Stimulated activated CD4-positive, alpha-beta T cell treated with anti-CD3 and anti-CD28 coated beads, Interleukin-12 subunit alpha, Interleukin-12 subunit beta, amount 100 ng/mL, for 24 hours (primary cell): ENCODE results near the gene NOS1AP.

ENCODE experiments used
- DNase-seq, 2 experiments: peaks; one replicate each; pipeline ENCODE4 v3.0.0-alpha.2; 2020; ENCODE audit warnings: low read depth in 2 of 2

The NOS1AP gene

DNA sequence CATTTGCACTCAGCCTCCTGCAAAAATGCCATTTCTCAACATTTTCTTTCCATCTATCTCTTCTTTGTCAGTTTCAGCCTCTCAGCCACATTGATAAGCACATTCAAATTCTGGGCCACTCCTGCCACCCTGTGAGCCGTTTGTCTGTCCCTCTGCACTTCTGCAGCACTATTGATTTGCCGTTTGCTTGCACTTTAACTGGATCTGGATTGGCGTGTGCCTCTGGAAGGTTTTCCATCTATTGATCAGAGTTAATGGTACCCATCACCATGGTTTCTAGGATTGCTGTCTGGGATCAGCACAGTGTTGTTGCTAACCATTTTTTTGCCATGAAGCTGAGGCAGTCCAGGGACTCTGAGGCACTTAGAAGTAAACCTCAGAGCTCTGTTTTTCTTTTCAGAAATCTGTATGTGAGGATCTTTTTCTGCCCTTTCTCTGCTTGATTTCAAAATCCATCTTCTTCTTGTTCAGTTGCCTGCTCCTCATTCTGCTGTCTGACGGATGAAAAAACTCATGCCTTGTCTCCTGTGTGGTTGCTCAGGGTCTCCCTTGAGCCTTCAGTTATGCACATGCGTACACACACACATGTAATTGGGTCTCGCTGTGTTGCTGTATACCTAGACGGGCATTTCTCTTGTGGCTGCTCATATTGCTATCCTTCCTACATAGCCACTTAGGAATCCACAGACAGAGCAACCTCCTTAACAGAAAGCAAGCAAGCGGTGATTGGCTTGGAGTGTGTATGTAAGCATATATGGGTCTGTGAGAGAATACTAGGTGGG lies 67.9 kb downstream of the NOS1AP start:
- no peak for DNase-seq

DNA sequence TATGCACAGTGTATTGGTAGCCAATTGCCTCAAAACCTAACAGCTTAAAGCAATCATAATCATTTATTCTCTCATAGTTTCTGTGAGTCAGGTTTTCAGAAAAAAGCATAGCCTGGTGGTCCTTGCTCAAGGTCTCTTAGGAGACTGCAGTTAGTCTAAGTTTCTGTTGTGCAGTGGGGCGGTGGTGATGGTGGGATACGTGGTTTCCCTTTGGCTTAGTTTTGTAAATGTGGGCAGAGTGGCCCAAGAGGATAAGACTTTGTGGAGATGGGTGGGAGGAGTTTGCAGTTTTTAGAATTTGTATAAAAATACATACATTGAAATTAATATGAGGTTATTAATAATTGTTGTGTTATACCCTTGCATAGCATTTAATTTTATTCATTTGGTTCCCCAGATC lies 68.6 kb downstream of the NOS1AP start:
- no peak for DNase-seq

DNA sequence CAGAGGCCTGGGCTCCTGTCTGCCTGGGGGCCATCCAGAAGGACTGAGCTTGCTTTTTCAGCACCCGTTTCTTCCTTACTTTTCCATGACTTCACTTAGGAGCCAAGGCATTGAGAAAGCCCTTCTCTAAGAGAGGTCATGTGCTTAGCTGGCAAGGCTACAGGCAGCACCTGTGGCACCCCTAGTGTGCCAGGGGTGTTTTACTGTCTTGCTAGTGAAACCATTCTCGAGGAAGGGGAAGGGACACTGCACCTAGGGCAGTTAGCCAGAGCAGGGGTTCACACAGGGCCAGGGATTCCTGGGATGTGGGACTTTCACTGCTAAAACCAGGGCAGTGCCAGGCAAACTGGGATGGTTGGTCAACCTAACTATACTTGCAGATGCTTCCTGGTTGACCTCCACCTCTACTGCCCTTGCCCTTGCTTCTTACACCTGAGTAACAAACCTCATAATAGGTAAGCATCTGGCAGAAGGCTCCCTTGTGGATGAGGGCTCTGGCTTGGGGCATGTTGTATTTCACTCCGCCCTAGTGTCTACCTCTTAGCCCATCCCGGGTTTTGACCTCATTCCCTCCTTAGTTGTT lies 69.2 kb downstream of the NOS1AP start:
- DNase-seq: no peak

DNA sequence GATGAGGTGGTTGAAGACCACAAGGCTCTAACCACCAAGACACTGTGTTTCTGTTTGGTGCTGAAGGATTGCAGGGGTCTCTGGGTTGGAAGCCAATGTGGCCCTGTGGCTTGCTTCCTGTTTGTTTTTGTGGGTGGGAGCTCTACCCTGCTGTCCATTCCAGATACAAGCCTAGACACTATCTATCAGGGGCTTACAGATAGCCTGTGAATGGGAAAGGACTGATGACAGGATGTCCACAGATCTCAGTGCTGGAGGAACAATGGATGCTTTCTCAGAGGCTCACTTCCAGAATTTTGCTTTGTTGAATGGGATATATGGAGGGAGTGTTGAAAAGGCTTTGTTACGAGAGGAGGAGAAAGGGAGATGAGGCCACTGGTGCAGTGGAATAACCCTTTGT lies 69.7 kb downstream of the NOS1AP start:
- no peak for DNase-seq

DNA sequence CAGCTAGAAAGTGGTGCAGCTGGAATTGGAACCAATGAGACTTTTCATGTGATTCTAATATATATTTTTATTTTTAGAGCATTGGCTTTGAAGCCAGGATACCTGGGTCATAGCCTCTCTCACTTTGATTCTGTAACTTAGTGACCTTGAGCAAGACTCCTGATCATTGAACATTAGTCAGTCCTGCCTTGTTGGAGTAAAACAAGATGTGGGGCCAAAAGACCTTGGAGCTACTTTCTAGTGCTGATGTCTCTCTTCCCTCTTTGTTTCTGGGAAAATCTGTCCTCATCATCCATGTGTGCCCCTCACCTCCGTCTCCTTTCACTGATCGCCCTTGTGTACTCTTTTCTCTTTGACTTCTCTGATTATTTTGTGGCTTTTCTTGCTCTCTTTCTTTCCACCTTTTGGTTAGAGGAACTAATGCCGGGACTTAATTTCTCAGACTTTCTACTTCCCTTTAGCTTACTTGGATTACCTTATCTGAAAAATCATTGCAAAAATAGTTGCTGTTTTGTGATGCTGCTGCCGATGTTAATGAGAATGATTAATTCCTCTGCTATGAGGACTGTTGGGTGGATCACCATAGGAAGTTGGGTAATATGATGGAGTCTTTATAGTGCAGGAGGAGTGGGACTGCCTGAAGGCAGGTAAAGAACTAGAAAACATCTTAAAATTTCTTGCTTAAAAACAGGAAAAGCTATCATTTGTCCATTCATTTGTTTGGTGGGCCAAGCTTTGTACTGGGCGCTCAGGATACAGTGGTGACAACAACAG lies 72.0 kb downstream of the NOS1AP start:
- no peak for DNase-seq

DNA sequence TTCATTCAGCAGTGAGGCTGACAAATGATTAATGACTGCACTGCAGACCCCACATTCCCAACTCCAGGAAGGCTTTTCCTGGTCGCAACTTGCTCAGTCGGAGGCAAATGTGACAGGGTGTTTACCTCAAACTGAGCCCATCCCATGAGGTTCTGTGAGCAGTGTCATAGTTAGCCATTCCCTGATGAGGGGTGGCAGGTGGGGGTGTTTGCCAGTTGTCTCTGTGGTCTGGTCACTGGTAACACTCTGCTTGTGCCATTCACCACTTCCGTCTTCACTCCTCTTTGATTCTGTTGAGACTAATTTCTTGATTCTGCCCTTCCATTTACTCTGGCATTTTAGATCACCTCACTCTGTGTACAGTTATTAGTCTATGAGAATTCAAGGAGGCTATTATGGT lies 73.5 kb downstream of the NOS1AP start:
- no peak for DNase-seq

DNA sequence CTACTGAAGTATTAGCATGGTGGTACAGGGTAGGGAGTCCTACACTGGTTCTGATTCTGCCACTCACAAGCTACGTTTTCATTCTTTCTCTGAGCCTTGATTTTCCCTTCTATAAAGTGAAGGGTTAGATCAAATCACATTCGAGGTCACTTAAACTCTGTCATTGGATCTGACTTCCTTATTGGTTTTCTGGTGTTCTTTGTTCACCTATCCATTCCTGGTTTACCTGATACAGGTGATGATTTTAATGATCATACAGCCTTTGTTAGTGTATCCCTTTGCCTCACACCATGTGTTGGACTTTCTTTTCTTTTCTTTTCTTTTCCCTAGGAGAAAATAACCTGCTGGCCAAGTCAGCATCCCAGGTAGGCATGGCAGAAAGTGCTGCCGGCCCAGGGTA lies 74.8 kb downstream of the NOS1AP start:
- DNase-seq: no peak

DNA sequence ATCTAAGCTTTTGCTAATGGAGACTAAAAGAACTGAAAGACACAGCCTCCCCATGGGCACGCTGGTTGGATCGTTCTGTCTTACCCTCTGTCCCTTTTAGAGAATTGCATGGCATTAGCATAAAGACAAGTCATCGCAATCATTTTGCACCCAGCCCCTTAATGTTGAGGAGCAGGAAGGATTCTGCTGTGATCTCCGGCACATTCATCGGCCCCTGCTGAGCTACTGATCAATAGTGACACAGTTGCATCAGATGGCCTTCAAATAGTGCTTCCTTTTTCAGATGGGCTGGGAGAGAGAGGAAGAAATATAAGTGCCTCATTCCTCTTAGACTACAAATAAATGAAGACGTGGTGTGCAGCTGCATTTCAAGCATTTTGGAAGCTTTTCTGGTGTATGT lies 75.4 kb downstream of the NOS1AP start:
- DNase-seq: no peak

DNA sequence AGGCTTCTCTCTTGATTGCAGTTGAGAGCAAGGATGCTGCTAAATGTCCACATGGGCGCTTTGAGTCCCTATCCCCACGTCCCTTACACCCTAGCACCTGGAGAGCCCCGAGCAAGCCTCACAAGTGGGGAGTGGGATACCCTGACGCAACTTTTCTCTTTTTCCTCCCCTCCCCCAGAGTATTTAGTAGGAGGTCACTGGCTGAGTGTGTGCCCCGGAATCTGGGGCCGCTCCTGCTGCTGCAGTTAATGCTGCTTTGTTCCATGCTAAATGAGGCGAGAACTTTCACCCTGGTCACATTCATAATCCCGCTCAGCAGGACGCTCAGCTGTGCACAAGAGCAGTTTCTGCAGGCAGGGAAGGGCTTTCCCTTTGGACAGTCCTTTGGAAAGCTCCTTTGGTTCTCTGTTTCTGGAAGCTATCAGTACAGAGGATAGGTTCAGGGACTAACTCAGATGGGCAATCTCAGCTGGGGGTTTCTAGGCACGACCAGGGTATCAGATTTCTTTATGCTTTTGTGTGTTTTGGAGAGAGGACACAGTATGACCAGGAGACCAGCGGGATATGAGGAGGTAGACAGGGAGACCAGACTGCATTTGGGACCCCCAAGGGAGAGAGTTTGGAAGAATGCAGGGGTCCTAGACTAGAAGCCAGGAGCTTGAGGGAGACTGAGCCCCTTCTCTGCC lies 75.9 kb downstream of the NOS1AP start:
- DNase-seq: no peak

DNA sequence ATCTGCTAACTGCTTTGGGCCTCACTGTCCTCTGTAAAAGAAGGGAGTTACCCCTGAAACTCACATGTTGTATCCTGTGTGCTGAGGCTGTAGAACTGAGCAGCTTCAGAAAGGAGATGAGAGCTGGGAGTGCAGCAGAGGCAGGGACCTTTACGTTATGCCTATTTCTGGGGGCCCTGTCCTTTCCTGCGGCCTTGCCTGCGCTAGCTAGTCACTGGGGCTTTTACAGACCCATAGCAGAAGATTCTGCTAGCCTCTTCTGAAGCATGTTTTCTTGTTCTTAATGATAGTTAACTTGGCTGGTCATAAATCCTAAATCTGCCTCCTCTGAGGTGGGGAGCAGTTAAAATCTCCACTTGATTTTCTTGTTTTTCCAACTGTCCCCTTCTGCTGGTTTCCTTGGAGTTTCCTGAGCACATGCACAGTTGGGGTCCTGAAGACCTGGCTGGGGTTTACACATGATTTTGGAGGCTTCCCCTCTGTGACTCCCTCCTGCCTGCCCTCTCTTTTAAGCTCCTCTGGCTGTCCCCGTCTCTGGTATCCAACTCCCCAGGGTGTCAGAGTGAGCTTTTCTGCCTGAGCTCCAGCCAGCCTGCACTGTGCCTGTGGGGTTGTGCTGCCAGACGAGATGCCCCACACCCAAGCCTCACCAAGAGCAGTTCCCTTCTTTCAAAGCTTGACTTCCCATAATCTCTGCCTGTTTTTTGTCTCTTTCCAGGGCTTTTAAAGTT lies 76.6 kb downstream of the NOS1AP start:
- no peak for DNase-seq

DNA sequence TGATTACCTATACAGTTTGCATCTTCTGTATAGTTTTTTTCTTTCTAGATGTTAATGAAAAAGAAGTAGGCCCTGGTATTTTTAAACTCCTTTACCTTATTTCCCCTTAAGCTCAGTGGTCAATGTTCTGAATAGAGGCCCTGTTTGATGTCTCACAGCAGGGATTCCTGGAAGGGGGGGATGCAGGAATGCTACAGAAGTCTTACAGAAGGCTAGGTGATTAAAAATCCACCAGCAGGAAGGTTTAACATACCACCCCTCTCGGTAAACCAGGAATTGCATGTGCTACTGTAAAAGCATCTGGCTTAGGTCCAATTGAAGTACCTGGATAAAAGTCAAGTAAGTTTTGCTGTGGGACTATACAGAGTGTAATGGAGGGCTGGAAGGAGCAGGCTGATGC lies 78.3 kb downstream of the NOS1AP start:
- no peak for DNase-seq

DNA sequence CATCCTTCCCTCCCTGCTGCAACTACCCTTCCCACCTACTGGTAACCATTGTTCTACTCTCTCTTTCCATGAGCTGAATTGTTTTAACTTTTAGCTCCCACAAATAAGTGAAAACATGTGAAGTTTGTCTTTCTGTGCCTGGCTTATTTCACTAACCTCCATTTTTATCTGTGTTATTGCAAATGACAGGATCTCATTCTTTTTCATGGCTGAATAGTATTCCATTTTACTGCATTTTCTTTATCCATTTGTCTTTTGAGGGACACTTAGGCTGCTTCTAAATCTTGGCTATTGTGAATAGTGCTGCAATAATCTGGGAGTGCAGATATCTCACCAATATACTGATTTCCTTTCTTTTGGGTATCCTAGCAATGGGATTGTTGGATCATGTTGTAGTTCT lies 80.6 kb downstream of the NOS1AP start:
- DNase-seq: no peak

DNA sequence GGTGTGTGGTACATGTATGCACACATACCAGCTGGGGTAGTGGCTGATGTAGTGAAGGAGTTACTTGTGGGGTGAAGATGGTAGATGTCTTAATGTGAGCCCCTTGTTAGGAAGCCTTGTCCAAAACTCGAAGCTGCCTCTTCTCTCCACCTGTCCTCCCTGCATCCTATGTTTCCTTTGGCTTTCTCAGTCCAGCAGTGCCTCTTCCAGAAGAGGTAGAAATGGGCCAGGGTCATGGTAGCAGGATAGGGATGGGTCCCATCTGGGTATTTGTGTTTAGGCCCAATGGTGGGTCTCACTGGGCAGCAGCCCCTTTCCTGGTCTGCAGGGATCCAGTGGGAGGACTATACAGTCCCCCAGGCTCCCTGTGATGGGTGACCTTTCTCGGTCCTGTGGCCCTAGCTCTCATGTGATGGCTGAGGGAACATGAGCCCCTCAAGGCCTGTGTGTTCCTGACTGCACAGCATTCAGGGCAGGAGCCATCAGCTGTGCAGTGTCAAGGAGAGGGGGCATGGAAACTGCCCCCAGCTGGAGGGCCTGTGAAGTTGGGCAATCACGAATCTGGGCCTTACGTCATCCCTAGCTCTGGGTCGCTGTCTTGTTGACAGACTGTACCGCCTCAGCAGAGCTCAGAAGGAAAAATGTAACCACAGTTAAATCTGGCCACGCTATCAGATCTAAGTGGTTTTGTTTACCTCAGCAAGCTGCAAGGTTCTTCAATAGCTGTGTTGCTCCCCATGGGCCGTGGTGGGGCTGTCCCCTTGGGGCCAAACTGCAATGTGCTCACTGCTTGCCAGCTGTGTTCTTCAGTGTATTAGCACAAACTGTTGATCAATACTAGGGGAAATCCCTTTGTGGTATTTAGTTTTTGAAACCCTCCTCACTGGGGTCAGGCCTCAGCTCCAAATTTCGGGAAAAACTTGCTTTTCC lies 82.7 kb downstream of the NOS1AP start:
- DNase-seq: no peak

DNA sequence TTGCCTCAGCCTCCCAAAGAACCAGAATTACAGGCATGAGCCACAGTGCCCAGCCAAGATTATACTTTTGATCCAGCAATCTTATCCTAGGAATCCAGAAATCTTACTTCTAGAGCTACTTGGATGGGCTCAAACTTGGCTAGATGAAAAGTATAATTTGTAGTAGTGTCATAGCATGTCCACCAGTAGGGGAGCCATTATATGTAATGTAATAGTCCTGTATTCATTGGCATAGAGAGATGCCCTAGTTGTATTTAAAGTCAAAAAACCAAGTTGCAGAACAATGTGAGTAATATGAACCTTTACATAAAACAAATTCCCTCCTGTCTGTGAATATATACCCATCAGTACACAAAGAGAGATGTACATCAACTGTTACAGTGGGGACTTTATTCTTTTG lies 83.9 kb downstream of the NOS1AP start:
- DNase-seq: no peak

DNA sequence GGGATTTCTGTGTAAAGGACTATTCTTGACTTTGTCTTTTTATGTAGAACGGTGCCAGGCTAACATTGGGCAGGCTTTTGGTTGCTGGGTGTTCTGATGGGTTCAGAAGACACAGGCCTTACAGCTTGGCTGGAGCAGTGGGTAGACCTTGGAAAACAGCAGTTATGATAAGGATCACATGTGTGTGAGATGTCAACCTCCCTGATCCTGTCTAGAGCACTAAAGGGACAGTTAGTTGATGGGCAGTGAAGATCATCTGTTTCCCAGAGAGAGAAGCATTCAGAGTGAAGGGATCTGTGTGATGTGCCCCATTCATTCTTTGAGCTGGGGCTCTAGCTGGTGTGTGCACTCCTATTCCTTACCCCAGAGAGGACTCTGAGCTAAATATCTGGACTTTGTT lies 88.0 kb downstream of the NOS1AP start:
- DNase-seq: no peak

DNA sequence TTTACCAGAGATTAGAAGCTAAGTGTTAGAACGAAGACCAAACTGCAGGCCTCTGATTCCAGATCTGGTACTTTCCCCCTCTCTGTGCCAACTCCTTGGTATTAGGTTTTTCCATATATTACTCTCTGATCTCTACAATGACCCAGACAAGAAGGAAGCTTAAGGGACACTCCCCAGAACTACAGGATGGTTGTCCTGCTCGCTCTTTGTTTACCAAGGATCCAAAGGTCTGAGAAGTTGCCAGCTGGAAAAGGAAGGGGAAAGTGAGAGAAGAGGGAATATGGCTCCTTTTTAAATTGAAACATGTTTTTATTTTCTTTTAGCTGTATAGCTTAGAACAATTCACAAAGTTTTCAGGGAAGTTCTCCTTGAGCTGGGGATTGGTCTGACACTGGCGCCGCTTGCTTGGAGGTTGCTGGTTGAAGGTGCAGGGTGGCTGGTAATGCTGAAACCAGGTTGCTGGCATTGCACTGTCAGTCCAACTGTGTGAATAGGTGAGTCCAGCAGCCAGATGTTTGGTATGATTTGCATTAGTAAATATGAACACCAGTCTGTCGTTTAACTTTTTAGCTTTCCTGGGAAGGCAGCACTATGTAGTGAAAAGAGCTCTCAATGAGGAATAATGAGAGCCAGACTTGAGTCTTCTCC lies 89.3 kb downstream of the NOS1AP start:
- no peak for DNase-seq

DNA sequence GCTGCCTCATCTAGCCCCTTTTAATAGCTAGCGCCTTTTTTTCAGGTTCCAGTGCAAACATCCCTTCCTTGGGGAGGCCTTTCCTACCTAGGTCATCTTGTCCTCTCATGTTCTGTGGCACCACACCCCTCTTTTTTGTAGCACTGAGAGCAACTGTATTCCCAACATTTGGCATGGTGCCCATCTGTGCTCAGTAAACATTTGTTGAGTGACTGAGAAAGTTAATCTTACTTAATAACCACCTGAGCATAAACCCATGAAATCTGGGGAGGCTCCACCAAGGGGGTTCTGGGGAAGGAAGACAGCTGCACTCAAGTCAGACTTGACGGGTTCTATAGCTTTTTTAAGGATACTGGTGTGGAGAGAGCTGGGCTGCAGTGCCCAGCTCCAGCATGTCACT lies 90.0 kb downstream of the NOS1AP start:
- DNase-seq: no peak

DNA sequence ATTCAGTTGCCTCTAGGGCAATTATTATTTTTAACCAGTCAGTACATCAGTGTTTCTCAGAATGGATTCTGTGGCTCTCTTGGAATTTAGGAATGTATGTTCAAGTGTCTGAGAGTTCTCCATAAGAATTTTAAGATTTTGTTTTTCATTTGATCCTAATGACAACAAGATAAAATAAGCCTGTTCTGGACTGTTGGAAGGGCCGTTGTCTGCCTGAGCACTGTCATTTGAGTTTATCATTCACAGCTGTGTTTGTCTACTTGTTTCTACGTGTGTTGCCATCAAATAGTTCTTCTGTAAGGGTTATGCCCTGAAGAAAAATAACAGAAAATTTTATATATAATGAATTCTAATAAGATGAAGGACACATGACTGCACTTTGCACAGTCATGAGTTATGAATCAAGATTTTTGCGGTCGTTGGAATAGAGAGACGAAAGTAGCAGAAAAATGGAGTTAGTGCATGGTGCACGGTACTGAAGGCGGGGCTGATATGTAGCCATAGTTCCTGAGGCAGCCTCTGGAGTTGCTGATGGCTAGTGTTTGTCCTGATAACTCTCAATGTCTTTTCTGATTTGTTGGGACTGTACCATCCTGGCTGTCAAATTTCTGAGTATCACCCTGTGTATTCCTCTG lies 92.5 kb downstream of the NOS1AP start:
- no peak for DNase-seq

DNA sequence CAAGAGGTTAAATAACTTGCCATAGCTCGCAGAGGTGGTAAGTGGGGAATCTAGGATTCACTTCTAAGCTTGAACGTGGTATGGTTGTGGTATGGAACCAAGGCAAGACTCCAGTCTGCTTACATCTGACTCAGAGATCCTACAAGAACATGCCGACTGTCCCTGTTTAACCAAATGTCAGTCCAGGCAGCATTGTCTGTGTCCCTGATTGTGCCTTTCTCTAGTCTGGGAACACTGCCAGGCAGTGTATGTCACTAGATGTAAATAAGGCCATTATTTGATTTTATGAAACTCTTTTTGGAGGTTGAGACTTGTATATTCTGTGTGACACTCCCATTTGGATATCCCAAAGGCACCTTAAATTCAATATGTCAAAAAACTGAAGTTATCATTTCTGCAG lies 96.0 kb downstream of the NOS1AP start:
- DNase-seq: no peak
